Measurements from ENCODE around the gene ZNRF2. TPM values are rescaled to one million over a fixed set of nuclear protein-coding genes. Genes with fewer than 3 reads are reported as not detected.
"Not testable (repeated sequence)": the region's sequence is repeated elsewhere in the genome, so short reads cannot be mapped to it uniquely, and the experiment has no call there.

Gene ZNRF2
- total RNA-seq, 4 donors from 2014 or later: 32.9 to 43.1 (median 35.4) TPM

GRCh38 chr7:30254717-30255063 lies 29.7 kb upstream of the ZNRF2 start:
- TF ChIP-seq POLR2A (IDR thresholded peaks at IDR 0.05): no peak
- intact Hi-C loops (cut with DNase I; ENCODE audit: low total_unique reads): no loop called here
- 80 to 85% methylated on average over 4 of the region's 4 CpGs for WGBS, 2 donors
- H3K4me3 ChIP-seq (ENCODE audit: low read depth, poor library complexity, severe bottlenecking): no peak overlapping the region
- no peak for DNase-seq (ENCODE audit: low spot score in 2 of 2)

DNA sequence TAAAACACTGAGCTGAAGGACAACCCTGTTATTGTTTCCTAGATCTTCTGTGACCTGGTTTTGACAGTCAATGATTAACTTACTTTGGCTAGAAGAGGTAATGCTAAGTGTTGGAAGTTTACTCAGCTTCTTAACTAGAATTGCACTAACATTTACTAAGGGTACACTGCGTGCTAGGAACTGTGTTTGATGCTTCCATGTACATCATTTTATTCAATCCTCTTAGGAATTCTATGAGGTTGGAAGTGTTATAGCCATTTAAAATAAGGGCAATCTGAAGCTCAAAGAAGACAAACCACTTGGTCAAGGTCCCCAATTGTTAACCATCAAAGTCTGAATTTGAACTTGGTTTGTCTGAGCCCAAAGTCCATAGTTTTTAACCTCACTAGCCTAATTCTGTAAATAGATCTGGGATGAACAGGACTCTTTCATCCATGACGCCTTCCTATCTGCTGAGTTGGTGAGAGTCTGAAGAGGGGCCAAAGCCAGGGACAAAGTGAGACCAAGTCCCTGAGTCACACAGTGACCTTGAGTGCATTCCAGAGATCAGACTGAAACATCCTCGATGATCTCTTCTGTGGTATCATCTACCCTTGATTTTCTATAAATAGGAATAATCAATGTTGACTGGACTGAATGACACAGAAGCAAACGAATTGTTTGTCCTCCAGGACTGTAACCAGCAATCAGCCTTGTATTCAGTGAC lies 29.2 kb upstream of the ZNRF2 start:
- WGBS, 2 donors: 91% methylated on average over 4 of the region's 4 CpGs
- no peak for DNase-seq (ENCODE audit: low spot score in 2 of 2)
- intact Hi-C loops (cut with DNase I; ENCODE audit: low total_unique reads): no loop called here
- TF ChIP-seq POLR2A (IDR thresholded peaks at IDR 0.05) (no peak), CTCF (IDR thresholded peaks at IDR 0.05) (peak in 1 of 3 donors; percentile 77)
- H3K4me3 ChIP-seq (ENCODE audit: low read depth, poor library complexity, severe bottlenecking): no peak overlapping the region

GRCh38 chr7:30256349-30256858 lies 28.0 kb upstream of the ZNRF2 start:
- WGBS, 2 donors: 95 to 98% methylated on average over 10 of the region's 10 CpGs
- H3K4me3 ChIP-seq (ENCODE audit: low read depth, poor library complexity, severe bottlenecking): no peak overlapping the region
- DNase-seq (ENCODE audit: low spot score in 2 of 2): no peak
- TF ChIP-seq POLR2A (IDR thresholded peaks at IDR 0.05) (no peak), CTCF (IDR thresholded peaks at IDR 0.05) (no peak)
- intact Hi-C loops (cut with DNase I; ENCODE audit: low total_unique reads): no loop called here

DNA sequence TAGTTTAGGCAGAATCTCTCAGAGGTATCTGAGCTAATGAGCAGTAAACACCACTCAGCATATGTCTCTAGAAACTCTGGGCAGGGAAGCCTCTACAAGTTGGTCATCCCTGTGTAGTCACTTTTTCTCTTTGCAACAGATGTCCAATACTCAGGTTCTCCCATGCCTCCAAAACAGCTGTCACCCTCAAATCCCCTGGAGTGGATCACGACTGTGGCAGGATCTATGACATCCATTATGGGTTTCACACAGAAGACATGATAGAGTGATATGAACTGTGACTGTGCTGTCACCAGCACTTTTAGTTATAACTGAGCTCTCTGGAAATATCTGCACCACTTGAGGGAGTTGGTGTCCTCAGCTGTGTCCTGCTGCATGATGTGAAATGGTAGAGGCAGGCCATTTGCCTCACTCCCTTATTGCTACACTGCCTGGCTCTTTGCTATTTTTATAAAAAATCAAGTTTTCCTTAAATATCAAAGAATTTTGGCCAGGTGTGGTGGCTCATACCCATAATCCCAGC lies 24.1 kb upstream of the ZNRF2 start:
- WGBS, 2 donors: 100% methylated on average over 1 of the region's 1 CpG
- no peak overlapping the region for H3K4me3 ChIP-seq (ENCODE audit: low read depth, poor library complexity, severe bottlenecking)
- intact Hi-C loops (cut with DNase I; ENCODE audit: low total_unique reads): no loop called here
- TF ChIP-seq POLR2A (IDR thresholded peaks at IDR 0.05): no peak
- no peak for TF ChIP-seq CTCF (IDR thresholded peaks at IDR 0.05)
- no peak for DNase-seq (ENCODE audit: low spot score in 2 of 2)

- no peak for DNase-seq (ENCODE audit: low spot score in 2 of 2)
- no peak overlapping the region for H3K4me3 ChIP-seq (ENCODE audit: low read depth, poor library complexity, severe bottlenecking)
- WGBS, 2 donors: 74 to 79% methylated on average over 4 of the region's 4 CpGs
- intact Hi-C loops (cut with DNase I; ENCODE audit: low total_unique reads): no loop called here
- TF ChIP-seq CTCF (IDR thresholded peaks at IDR 0.05): no peak
- TF ChIP-seq POLR2A (IDR thresholded peaks at IDR 0.05): no peak
Measured at GRCh38 chr7:30263090-30263710, 21.2 kb upstream of the ZNRF2 start.

DNA sequence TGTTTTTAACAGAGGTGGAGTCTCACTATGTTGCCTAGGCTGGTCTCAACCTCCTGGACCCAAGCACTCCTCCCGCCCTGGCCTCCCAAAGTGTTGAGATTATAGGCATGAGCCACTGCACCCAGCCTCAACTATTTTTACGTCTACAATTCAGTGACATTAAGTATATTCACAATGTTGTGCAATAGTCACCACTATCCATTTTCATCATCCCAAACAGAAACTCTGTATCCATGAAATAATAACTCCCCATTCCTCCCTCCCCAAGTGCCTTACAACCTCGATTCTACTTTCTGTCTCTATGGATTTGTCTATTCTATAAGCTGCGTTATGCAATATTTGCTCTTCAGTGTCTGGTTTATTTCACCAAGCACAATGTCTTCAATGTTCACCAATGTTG lies 20.3 kb upstream of the ZNRF2 start:
- H3K4me3 ChIP-seq (ENCODE audit: low read depth, poor library complexity, severe bottlenecking): no peak overlapping the region
- WGBS, 2 donors: 92 to 96% methylated on average over 4 of the region's 4 CpGs
- no peak for TF ChIP-seq CTCF (IDR thresholded peaks at IDR 0.05)
- TF ChIP-seq POLR2A (IDR thresholded peaks at IDR 0.05): no peak
- intact Hi-C loops (cut with DNase I; ENCODE audit: low total_unique reads): no loop called here
- no peak for DNase-seq (ENCODE audit: low spot score in 2 of 2)

GRCh38 chr7:30265189-30265588 lies 19.2 kb upstream of the ZNRF2 start:
- H3K4me3 ChIP-seq (ENCODE audit: low read depth, poor library complexity, severe bottlenecking); intact Hi-C loops (cut with DNase I; ENCODE audit: low total_unique reads); DNase-seq (ENCODE audit: low spot score in 2 of 2): not testable (repeated sequence)
- WGBS, 2 donors: 93 to 97% methylated on average over 4 of the region's 4 CpGs
